Ascending aorta (tissue), 2 donors: ENCODE data around the gene ZNF202. TPM values are rescaled to one million over a fixed set of nuclear protein-coding genes. Genes with fewer than 3 reads are reported as not detected.

ENCODE experiments used
- DNase-seq, 2 donors: peaks; one replicate each; pipeline ENCODE4 v3.0.0-alpha.2; 2019; ENCODE audit warnings: low spot score in 2 of 2
- H3K27ac ChIP-seq, 2 donors: fragments of 200-600 bp; sonication (generic); one replicate each; pipeline ENCODE4 v1.5.1; 2016 to 2017; ENCODE audit warnings: mild to moderate bottlenecking in 1 of 2
- H3K27me3 ChIP-seq: fragments of 200-600 bp; sonication (generic); one replicate; pipeline ENCODE4 v1.5.1; 2017
- H3K36me3 ChIP-seq, 2 donors: fragments of 200-600 bp; sonication (generic); one replicate each; pipeline ENCODE4 v1.5.1; 2016
- H3K4me1 ChIP-seq, 2 donors: fragments of 200-600 bp; sonication (generic); one replicate each; pipeline ENCODE4 v1.5.1; 2016 to 2017; ENCODE audit warnings: mild to moderate bottlenecking in 1 of 2
- H3K4me3 ChIP-seq, 2 donors: fragments of 200-600 bp; sonication (generic); one replicate each; pipeline ENCODE4 v1.5.1; 2016 to 2017; ENCODE audit warnings: mild to moderate bottlenecking in 1 of 2
- H3K9me3 ChIP-seq, 2 donors: fragments of 200-600 bp; sonication (generic); one replicate each; pipeline ENCODE4 v1.5.1; 2016
- CTCF ChIP-seq, 3 experiments: fragments of 200-600 bp in 2 of 3; fragments of 450-650 bp in 1 of 3; sonication (generic) in 2 of 3; IDR thresholded peaks; one replicate each; pipeline ENCODE4 v1.5.1; 2016 to 2019; ENCODE audit warnings: antibody characterized with exemption in 3 of 3, mild to moderate bottlenecking in 1 of 3, moderate library complexity in 1 of 3
- intact Hi-C: fragments of 100-400 bp; cut with DNase I; formaldehyde crosslinking; loops from one replicate; pipeline ENCODE4 v1.15.1; 2023
- total RNA-seq: library from RNA; depleted of rRNA; stranded (reverse); fragments of >200 nt; gene quantifications from one replicate; pipeline ENCODE4 v1.1.0, GENCODE V29; 2016

Gene ZNF202
- total RNA-seq, 1 donor from 2014 or later, result 2.2 TPM

GRCh38 chr11:123773959-123774358 is 32.5 kb upstream of the ZNF202 start:
- intact Hi-C loops, result no loop called here
- TF ChIP-seq CTCF (IDR thresholded peaks at IDR 0.05), result no peak
- no peaks in the 10 kb centered on the region for H3K9me3 ChIP-seq

GRCh38 chr11:123773026-123773425 is 31.6 kb upstream of the ZNF202 start:
- no peak for DNase-seq
- H3K9me3 ChIP-seq, result no peaks in the 10 kb centered on the region
- H3K27me3 ChIP-seq, result no peaks in the 10 kb centered on the region
- TF ChIP-seq CTCF (IDR thresholded peaks at IDR 0.05), result no peak
- no peaks in the 10 kb centered on the region for H3K36me3 ChIP-seq
- no peak overlapping the region for H3K4me3 ChIP-seq
- intact Hi-C loops, result no loop called here
- no peaks in the 10 kb centered on the region for H3K4me1 ChIP-seq
- H3K27ac ChIP-seq, result no peak overlapping the region

More at GRCh38 chr11:123773959-123774358, 32.5 kb upstream of the ZNF202 start:
- DNase-seq, result no peak
- H3K36me3 ChIP-seq, result no peaks in the 10 kb centered on the region
- no peaks in the 10 kb centered on the region for H3K4me1 ChIP-seq
- H3K27ac ChIP-seq, result no peak overlapping the region
- no peak overlapping the region for H3K4me3 ChIP-seq
- H3K27me3 ChIP-seq, result no peaks in the 10 kb centered on the region

- Histone ChIP-seq H3K36me3 (no peaks in the 10 kb centered on the region), H3K4me1 (no peaks in the 10 kb centered on the region), H3K9me3 (no peaks in the 10 kb centered on the region), H3K27me3 (no peaks in the 10 kb centered on the region), H3K27ac (no peak overlapping the region), H3K4me3 (no peak overlapping the region)
- DNase-seq, result no peak
- intact Hi-C loops, result no loop called here
- TF ChIP-seq CTCF (IDR thresholded peaks at IDR 0.05), result no peak
Measured at GRCh38 chr11:123771664-123772063, 30.2 kb upstream of the ZNF202 start.

- no peak for TF ChIP-seq CTCF (IDR thresholded peaks at IDR 0.05)
Measured at GRCh38 chr11:123770712-123771111, 29.3 kb upstream of the ZNF202 start.

GRCh38 chr11:123765601-123766000 is 24.1 kb upstream of the ZNF202 start:
- Histone ChIP-seq H3K9me3 (peaks cover 0 to 14% of the 10 kb centered on the region in 2 donors), H3K27me3 (no peaks in the 10 kb centered on the region), H3K36me3 (no peaks in the 10 kb centered on the region), H3K4me3 (no peak overlapping the region), H3K27ac (no peak overlapping the region), H3K4me1 (no peaks in the 10 kb centered on the region)
- intact Hi-C loops, result no loop called here
- no peak for DNase-seq
- TF ChIP-seq CTCF (IDR thresholded peaks at IDR 0.05), result no peak

More at GRCh38 chr11:123770712-123771111, 29.3 kb upstream of the ZNF202 start:
- intact Hi-C loops, result no loop called here
- Histone ChIP-seq H3K27me3 (no peaks in the 10 kb centered on the region), H3K4me1 (no peaks in the 10 kb centered on the region), H3K36me3 (no peaks in the 10 kb centered on the region), H3K4me3 (no peak overlapping the region), H3K9me3 (no peaks in the 10 kb centered on the region), H3K27ac (no peak overlapping the region)
- DNase-seq, result no peak

GRCh38 chr11:123762422-123762821 is 21.0 kb upstream of the ZNF202 start:
- Histone ChIP-seq H3K9me3 (peaks cover 0 to 14% of the 10 kb centered on the region in 2 donors), H3K4me3 (no peak overlapping the region), H3K27ac (no peak overlapping the region), H3K36me3 (no peaks in the 10 kb centered on the region), H3K27me3 (no peaks in the 10 kb centered on the region), H3K4me1 (no peaks in the 10 kb centered on the region)
- intact Hi-C loops, result no loop called here
- no peak for TF ChIP-seq CTCF (IDR thresholded peaks at IDR 0.05)
- DNase-seq, result no peak
